GM19328 (cell line): ENCODE results near the gene INTS6.

Source experiments
- ATAC-seq: cut with Tn5 transposase; IDR thresholded peaks from one replicate; pipeline ENCODE4 v1.9.1; 2021; ENCODE audit warnings: mild to moderate bottlenecking, moderate library complexity; ENCODE audit not compliant: unreplicated experiment

Gene INTS6

GRCh38 chr13:51452361-51453206 is at the start of gene INTS6:
Gene INTS6 (minus strand): TSS chr13:51453036. CDS start chr13:51452525, 511 bp downstream.
- peak; percentile 60 for ATAC-seq

GRCh38 chr13:51502153-51502651 is 49.4 kb upstream of the INTS6 start:
- ATAC-seq = peak; percentile 80

DNA sequence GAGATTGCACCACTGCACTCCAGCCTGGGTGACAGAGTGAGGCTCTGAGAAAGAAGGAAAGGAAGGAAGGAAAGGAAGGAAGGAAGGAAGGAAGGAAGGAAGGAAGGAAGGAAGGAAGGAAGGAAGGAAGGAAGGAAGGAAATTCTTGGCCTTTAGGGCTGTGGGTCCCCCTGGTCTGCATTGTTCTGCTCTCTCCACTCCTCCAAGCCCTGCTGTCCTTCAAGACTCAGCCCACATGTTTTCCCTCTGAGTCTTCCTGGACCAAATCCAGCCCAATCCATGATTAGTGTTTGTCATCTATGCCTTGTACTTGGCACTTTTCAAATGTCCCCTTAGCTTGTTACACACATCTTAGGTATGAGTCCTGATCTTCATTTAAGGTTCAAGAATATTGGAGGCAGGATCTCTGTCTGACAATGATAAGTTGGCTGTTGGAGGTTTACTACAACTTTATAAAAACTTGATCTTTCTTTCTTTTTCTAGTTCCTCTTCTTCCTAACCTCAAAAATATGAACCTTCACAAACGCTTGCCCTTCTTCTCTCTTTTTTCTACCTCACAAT is 48.8 kb upstream of the INTS6 start:
- no peak for ATAC-seq

- no peak for ATAC-seq
Observed at GRCh38 chr13:51501096-51501495, 48.3 kb upstream of the INTS6 start.

- ATAC-seq = no peak
Observed at GRCh38 chr13:51500687-51501086, 47.9 kb upstream of the INTS6 start.

GRCh38 chr13:51499841-51500240 is 47.0 kb upstream of the INTS6 start:
- ATAC-seq = no peak

- no peak for ATAC-seq
Observed at GRCh38 chr13:51495316-51495715, 42.5 kb upstream of the INTS6 start.

GRCh38 chr13:51494156-51494555 is 41.3 kb upstream of the INTS6 start:
- no peak for ATAC-seq

- ATAC-seq = no peak
Observed at GRCh38 chr13:51488212-51488611, 35.4 kb upstream of the INTS6 start.

DNA sequence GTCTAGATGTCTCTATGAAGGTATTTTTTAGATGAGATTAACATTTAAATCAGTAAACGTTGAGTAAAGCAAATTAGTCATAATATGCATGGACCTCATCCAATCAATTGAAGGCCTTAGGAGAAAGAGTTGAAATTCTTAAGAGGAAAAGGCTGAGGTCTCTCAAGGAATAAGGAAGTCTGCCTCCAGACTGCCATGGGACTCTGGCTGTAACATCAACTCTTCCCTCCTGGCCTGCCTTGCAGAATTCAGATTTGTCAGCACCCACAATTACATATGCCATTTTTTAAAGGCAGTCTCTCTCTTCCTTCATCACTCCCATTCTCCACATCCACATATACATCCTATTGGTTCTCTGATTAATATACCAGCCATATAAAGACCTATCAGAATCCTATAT is 28.8 kb upstream of the INTS6 start:
- ATAC-seq = no peak

GRCh38 chr13:51479199-51479523 is 26.3 kb upstream of the INTS6 start:
- ATAC-seq = no peak

DNA sequence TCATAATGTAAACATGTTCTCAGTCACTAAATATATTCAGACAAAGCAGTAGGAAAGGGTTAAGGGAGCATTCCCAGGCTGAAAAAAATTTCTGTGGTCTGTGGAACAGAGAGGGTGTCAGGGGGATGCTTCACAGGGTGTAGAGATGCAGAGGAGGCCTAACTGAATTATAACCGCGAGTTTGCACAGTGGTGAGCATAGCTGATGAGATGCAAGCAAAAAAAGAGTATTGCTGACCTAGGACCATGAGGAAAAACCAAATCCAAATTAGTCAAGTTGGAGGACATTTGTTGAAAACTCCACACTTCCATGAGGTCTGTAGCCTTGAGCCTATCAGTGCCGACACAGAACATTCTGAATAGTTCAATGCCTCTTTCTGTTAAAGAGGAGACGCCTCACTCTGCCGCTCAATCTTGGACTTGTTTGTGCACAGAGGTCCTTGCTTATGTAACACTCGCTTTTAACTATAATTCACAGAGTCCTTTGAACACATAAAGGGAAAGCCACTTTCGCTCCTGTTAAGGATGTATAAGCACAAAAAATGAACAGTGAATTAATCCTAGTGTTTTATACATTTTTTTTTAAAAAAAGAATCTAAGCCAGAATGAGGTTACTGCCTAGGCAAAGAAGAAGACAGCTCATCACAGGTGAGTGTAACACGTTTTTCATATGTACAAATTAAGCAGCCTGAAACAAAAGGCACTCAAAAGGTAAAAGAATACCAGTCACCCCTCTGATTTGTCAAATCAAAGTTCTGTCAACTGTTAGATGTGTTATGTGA is 25.8 kb upstream of the INTS6 start:
- ATAC-seq = no peak

- ATAC-seq = no peak
Observed at GRCh38 chr13:51477653-51478324, 25.0 kb upstream of the INTS6 start.

GRCh38 chr13:51477149-51477548 is 24.3 kb upstream of the INTS6 start:
- no peak for ATAC-seq

DNA sequence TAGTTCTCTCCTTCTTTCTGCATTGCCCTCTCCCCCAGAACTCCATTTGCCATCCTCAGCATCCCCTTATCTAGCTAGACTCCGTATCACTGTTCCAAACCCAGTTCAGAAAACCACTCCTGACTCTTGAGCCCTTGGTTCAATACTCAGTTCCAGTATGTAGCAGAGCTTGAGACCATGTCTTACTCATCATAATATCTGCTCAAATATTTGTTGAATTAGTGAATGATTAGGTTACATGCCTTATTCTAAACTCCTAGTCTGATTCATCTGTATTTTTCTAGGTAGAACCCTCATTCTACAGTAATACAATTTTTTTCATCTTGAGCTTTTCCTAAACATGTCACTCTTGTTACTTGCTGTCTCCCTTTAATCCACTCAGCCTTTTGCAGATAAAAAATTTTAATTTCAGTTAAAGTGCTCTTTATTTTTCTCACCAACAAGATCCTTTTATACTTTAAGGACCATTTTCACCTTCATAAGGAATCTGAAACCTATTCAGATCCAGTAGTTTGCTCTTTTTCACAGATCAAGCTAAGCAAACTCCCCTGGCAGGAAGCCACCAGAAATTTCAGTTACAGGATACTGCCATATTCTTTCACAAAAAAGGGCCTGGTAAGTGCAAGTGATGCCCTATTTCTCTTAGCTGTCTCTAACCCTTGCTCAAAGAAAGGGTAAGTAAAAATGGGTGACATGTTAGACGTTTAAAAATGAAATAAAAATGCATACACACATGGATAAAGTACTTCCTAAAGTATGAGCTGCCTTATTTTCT is 23.1 kb upstream of the INTS6 start:
- ATAC-seq = no peak

DNA sequence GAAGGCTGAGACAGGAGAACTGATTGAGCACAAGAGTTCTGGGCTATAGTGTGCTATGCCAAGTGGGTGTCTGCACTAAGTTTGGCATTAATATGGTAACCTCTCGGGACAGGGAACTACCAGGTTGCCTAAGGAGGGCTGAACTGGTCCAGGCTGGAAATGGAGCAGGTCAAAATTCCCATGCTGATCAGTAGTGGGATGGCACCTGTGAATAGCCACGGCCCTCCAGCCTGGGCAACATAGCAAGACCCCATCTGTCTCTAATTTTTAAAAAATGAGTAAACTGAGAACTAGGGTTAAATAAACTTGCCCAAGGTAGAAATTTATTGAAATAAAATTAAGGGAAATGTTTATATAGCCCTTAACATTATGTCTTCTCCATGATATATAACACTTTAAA is 17.0 kb upstream of the INTS6 start:
- ATAC-seq = no peak

DNA sequence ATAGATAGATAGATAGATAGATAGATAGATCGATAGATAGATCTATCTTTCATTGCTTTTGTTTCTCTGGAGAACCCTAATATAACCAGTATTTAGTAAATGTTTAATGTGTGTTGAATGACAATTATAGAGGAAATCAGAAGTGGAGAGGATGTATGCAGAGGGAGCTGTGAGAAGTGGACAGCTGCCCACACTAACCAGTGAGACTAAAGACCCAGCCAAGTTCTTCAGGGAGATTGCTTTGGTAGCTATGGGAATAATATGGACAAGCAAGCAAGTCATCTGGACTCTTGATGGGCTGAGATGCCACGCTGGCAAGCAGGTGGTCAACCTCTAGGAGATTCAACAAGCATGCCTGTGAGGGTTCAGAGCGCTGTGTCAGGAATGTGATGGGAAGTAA is 14.9 kb upstream of the INTS6 start:
- ATAC-seq = no peak

DNA sequence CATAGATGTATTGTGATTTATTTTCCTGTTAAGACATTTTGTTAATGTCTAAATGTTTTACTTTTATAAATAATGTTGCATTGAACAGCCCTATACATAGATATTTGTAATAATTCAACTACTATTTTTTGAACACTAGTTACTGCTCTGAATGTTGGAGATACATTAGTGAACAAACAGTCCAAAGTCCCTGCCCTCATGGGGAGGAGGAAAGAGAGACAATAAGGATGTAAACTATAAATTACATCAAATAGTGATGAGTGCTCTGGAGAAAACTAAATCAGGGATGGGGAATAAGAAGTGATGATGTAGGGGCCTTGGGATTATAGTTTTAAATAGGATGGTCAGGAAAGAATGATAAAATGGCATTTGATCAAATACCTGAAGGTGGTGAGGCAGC is 12.3 kb upstream of the INTS6 start:
- no peak for ATAC-seq

- ATAC-seq = no peak
Observed at GRCh38 chr13:51457086-51457815, 4.4 kb upstream of the INTS6 start.

- ATAC-seq = no peak
Observed at GRCh38 chr13:51456510-51456909, 3.7 kb upstream of the INTS6 start.
